Panc1 (cell line): Measurements from ENCODE around the gene HSPD1. TPM values are rescaled to one million over a fixed set of nuclear protein-coding genes. Genes with fewer than 3 reads are reported as not detected.

Experiments
- ATAC-seq: fragments of 200-7000 bp; cut with Tn5 transposase; 2 replicates; pipeline ENCODE4 v1.9.1; 2020; ENCODE audit warnings: mild to moderate bottlenecking, moderate library complexity
- BruUV-seq: library from RNA; stranded (reverse); fragments of 400-500 nt; replicated peaks from 2 replicates; lab custom pipeline; 2021; lab: Mats Ljungman, UMichigan
- CTCF ChIA-PET: fragments of 300-600 bp; sonication (Branson Sonifier 250); formaldehyde crosslinking; loops from one replicate; lab custom pipeline; 2022; ENCODE audit warnings: antibody characterized with exemption; lab: Charles Lee
- POLR2A ChIA-PET: fragments of 300-600 bp; sonication (Branson Sonifier 250); formaldehyde crosslinking; loops from one replicate; lab custom pipeline; 2022; ENCODE audit warnings: antibody characterized with exemption; lab: Charles Lee
- DNase-seq: peaks from one replicate; pipeline ENCODE4 v3.0.0-alpha.2; 2010; ENCODE audit warnings: low read depth, low spot score
- H3K27ac ChIP-seq: 2 replicates; pipeline ENCODE4 v1.5.1; 2011; ENCODE audit warnings: mild to moderate bottlenecking, low read length, inconsistent platforms
- H3K27me3 ChIP-seq: fragments of 200-500 bp; sonication (Bioruptor generic); 2 replicates; pipeline ENCODE4 v1.6.0; 2014; ENCODE audit warnings: low read length, inconsistent platforms; ENCODE audit not compliant: control insufficient read depth, insufficient read depth
- H3K36me3 ChIP-seq: fragments of 200-500 bp; sonication (Bioruptor generic); 2 replicates; pipeline ENCODE4 v1.5.1; 2014; ENCODE audit warnings: inconsistent platforms, mild to moderate bottlenecking, low read length, moderate library complexity; ENCODE audit not compliant: control insufficient read depth, insufficient read depth
- H3K4me1 ChIP-seq: 2 replicates; pipeline ENCODE4 v1.5.1; 2011; ENCODE audit warnings: inconsistent platforms, mild to moderate bottlenecking, low read length, moderate library complexity; ENCODE audit not compliant: control insufficient read depth, insufficient read depth
- H3K4me3 ChIP-seq, 2 experiments: 2 replicates each; pipeline ENCODE4 v1.5.1; 2011 to 2012; ENCODE audit warnings: low read depth in 2 of 2, low read length in 2 of 2, mild to moderate bottlenecking in 2 of 2, inconsistent platforms in 1 of 2, moderate library complexity in 1 of 2
- H3K9me3 ChIP-seq: fragments of 200-500 bp; sonication (Bioruptor generic); 2 replicates; pipeline ENCODE4 v1.5.1; 2014; ENCODE audit warnings: low read depth, mild to moderate bottlenecking, inconsistent platforms, low read length, moderate library complexity; ENCODE audit not compliant: control insufficient read depth, insufficient read depth
- POLR2AphosphoS5 ChIP-seq: IDR thresholded peaks from 2 replicates; pipeline ENCODE4 v1.6.1; 2012; ENCODE audit warnings: mild to moderate bottlenecking, low read depth, low read length, moderate library complexity
- SIN3A ChIP-seq: IDR thresholded peaks from 2 replicates; pipeline ENCODE4 v1.6.1; 2012; ENCODE audit warnings: low read depth, mild to moderate bottlenecking, low read length, moderate library complexity, borderline replicate concordance; ENCODE audit not compliant: insufficient read depth
- TCF7L2 ChIP-seq: IDR thresholded peaks from 2 replicates; pipeline ENCODE4 v1.6.1; 2011; ENCODE audit warnings: mild to moderate bottlenecking, low read depth, low read length, inconsistent platforms
- in situ Hi-C: cut with HindIII; loops from 2 replicates; pipeline ENCODE4 v1.10.0; 2016; ENCODE audit warnings: low sequenced_read_pairs, low pct_unique_long_range_greater_than_20kb
- intact Hi-C: fragments of 100-400 bp; cut with micrococcal nuclease; formaldehyde crosslinking; loops from one replicate; pipeline ENCODE4 v1.10.0; 2022; ENCODE audit not compliant: unreplicated experiment
- total RNA-seq: library from RNA; stranded (reverse); gene quantifications from one replicate; pipeline ENCODE4 v1.2.1, GENCODE V29; 2021; ENCODE audit not compliant: unreplicated experiment
- TF ChIP-seq, protein P1 (sequence below): fragments of 450-650 bp; IDR thresholded peaks from 2 replicates; pipeline ENCODE4 v1.5.1; 2017; ENCODE audit warnings: mild to moderate bottlenecking
- TF ChIP-seq, protein P2 (sequence below), 2 experiments: IDR thresholded peaks; 2 replicates each; pipeline ENCODE4 v1.6.1; 2011 to 2012; ENCODE audit warnings: low read depth in 2 of 2, control low read depth in 1 of 2, low read length in 1 of 2, mild to moderate bottlenecking in 1 of 2, moderate library complexity in 1 of 2; ENCODE audit not compliant: insufficient read depth in 1 of 2

HSPD1 gene
- total RNA-seq, 1 experiment from 2014 or later, result 553 TPM

DNA sequence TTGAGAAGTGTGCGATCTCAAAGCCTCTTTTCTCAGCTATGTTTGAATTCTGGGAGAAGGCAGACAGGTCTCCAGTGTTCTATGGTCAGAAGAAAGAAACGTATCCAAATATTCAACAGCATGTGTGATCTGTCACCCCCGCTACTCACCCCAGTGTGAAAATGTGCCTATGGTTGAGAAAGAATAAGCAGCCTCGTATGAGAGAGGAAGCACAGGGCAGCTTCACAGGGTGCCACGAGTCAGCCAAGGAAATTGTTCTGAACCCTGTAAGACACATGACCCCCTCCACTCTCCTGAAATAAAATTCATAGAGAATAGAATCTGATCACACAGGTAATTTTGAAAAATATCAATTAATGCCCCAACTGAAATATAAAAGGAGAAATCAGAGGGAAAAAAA lies 56.8 kb downstream of the HSPD1 start:
- no peak overlapping the region for H3K4me3 ChIP-seq
- ChIA-PET POLR2A (no interaction called here), CTCF (no interaction called here)
- intact Hi-C loops, result no loop called here
- no peaks in the 10 kb centered on the region for H3K4me1 ChIP-seq
- no peaks in the 10 kb centered on the region for H3K27me3 ChIP-seq
- no TSS peak for BruUV-seq
- in situ Hi-C loops, result no loop called here
- ATAC-seq, result no peak
- no peaks in the 10 kb centered on the region for H3K36me3 ChIP-seq
- no peak for DNase-seq
- H3K27ac ChIP-seq, result no peak overlapping the region
- no peak for TF ChIP-seq POLR2AphosphoS5
- TF ChIP-seq TCF7L2, result no peak
- TF ChIP-seq, protein P1, sequence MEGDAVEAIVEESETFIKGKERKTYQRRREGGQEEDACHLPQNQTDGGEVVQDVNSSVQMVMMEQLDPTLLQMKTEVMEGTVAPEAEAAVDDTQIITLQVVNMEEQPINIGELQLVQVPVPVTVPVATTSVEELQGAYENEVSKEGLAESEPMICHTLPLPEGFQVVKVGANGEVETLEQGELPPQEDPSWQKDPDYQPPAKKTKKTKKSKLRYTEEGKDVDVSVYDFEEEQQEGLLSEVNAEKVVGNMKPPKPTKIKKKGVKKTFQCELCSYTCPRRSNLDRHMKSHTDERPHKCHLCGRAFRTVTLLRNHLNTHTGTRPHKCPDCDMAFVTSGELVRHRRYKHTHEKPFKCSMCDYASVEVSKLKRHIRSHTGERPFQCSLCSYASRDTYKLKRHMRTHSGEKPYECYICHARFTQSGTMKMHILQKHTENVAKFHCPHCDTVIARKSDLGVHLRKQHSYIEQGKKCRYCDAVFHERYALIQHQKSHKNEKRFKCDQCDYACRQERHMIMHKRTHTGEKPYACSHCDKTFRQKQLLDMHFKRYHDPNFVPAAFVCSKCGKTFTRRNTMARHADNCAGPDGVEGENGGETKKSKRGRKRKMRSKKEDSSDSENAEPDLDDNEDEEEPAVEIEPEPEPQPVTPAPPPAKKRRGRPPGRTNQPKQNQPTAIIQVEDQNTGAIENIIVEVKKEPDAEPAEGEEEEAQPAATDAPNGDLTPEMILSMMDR, result no peak
- TF ChIP-seq, protein P2, sequence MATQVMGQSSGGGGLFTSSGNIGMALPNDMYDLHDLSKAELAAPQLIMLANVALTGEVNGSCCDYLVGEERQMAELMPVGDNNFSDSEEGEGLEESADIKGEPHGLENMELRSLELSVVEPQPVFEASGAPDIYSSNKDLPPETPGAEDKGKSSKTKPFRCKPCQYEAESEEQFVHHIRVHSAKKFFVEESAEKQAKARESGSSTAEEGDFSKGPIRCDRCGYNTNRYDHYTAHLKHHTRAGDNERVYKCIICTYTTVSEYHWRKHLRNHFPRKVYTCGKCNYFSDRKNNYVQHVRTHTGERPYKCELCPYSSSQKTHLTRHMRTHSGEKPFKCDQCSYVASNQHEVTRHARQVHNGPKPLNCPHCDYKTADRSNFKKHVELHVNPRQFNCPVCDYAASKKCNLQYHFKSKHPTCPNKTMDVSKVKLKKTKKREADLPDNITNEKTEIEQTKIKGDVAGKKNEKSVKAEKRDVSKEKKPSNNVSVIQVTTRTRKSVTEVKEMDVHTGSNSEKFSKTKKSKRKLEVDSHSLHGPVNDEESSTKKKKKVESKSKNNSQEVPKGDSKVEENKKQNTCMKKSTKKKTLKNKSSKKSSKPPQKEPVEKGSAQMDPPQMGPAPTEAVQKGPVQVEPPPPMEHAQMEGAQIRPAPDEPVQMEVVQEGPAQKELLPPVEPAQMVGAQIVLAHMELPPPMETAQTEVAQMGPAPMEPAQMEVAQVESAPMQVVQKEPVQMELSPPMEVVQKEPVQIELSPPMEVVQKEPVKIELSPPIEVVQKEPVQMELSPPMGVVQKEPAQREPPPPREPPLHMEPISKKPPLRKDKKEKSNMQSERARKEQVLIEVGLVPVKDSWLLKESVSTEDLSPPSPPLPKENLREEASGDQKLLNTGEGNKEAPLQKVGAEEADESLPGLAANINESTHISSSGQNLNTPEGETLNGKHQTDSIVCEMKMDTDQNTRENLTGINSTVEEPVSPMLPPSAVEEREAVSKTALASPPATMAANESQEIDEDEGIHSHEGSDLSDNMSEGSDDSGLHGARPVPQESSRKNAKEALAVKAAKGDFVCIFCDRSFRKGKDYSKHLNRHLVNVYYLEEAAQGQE (IDR thresholded peaks at IDR 0.05; ENCODE audit: insufficient read depth in 1 of 2, low read depth in 2 of 2, low read length in 1 of 2), result no peak
- TF ChIP-seq SIN3A, result no peak
- H3K9me3 ChIP-seq, result no peaks in the 10 kb centered on the region

- H3K27me3 ChIP-seq, result no peaks in the 10 kb centered on the region
- no TSS peak for BruUV-seq
- peaks cover 16% of the 10 kb centered on the region; the same call in 1 of the 2 replicates for H3K4me1 ChIP-seq
- intact Hi-C loops, result no loop called here
- CTCF ChIA-PET, result no interaction called here
- POLR2A ChIA-PET, result interaction anchor here (1.4 kb wide), 1 partner anchor 62 kb away, joined by 3 read pairs; the partner anchor contains the start of genes HSPD1 and HSPE1
- no peak for DNase-seq
- no peak for ATAC-seq
- in situ Hi-C loops, result no loop called here
- peaks cover 10% of the 10 kb centered on the region; the same call in 1 of the 2 replicates for H3K36me3 ChIP-seq
- no peaks in the 10 kb centered on the region for H3K9me3 ChIP-seq
- H3K4me3 ChIP-seq, result no peak overlapping the region
- no peak for TF ChIP-seq SIN3A
- TF ChIP-seq TCF7L2, result no peak
- TF ChIP-seq, protein P1, result no peak
- TF ChIP-seq, protein P2 (IDR thresholded peaks at IDR 0.05; ENCODE audit: insufficient read depth in 1 of 2, low read depth in 2 of 2, low read length in 1 of 2), result no peak
- TF ChIP-seq POLR2AphosphoS5, result no peak
- no peak overlapping the region for H3K27ac ChIP-seq
These were observed 62.3 kb downstream of the HSPD1 start for GRCh38 chr2:197437380-197437779.
